H1 (cell line): ENCODE results near the gene DYNLT2B. TPM values are rescaled to one million over a fixed set of nuclear protein-coding genes. Genes with fewer than 3 reads are reported as not detected.

Experiments used
- EP300 ChIP-seq, 2 experiments: IDR thresholded peaks; 1 replicate in 1 of 2; 2 replicates in 1 of 2; pipeline ENCODE4 v1.6.1; 2011 to 2012; ENCODE audit warnings: low read depth in 2 of 2, low read length in 2 of 2, mild to moderate bottlenecking in 2 of 2, borderline replicate concordance in 1 of 2, inconsistent platforms in 1 of 2, moderate library complexity in 1 of 2
- HDAC2 ChIP-seq, 2 experiments: fragments of 300-600 bp in 1 of 2; sonication (generic) in 1 of 2; IDR thresholded peaks; 2 replicates each; pipeline ENCODE4 v1.6.1; 2011 to 2012; ENCODE audit warnings: low read depth in 2 of 2, low read length in 2 of 2, mild to moderate bottlenecking in 2 of 2, moderate library complexity in 2 of 2, borderline replicate concordance in 1 of 2, inconsistent platforms in 1 of 2
- KDM1A ChIP-seq: fragments of 200-600, 300-600 bp; sonication (generic); IDR thresholded peaks from 2 replicates; pipeline ENCODE4 v1.7.1; 2016; ENCODE audit warnings: mild to moderate bottlenecking, low read length, borderline replicate concordance
- PHF8 ChIP-seq: fragments of 200-600 bp; sonication (generic); conservative IDR thresholded peaks from 2 replicates; pipeline ENCODE4 v1.7.1; 2012; ENCODE audit warnings: low read depth, mild to moderate bottlenecking, inconsistent platforms, low read length, moderate library complexity
- RBBP5 ChIP-seq: IDR thresholded peaks from 2 replicates; pipeline ENCODE4 v1.7.1; 2012; ENCODE audit warnings: low read depth, mild to moderate bottlenecking, inconsistent platforms, low read length, moderate library complexity, borderline replicate concordance
- RFX5 ChIP-seq: IDR thresholded peaks from 2 replicates; pipeline ENCODE4 v1.6.1; 2011; ENCODE audit warnings: low read depth, low read length, improper control_type of control experiment, borderline replicate concordance
- RXRA ChIP-seq: IDR thresholded peaks from 2 replicates; pipeline ENCODE4 v1.6.1; 2011; ENCODE audit warnings: low read depth, mild to moderate bottlenecking, low read length, moderate library complexity; ENCODE audit not compliant: insufficient read depth
- SAP30 ChIP-seq: fragments of 300-600 bp; sonication (generic); IDR thresholded peaks from 2 replicates; pipeline ENCODE4 v1.7.1; 2012; ENCODE audit warnings: low read length, moderate library complexity, mild to moderate bottlenecking, inconsistent platforms; ENCODE audit not compliant: insufficient read depth, insufficient replicate concordance
- SIX5 ChIP-seq: IDR thresholded peaks from 2 replicates; pipeline ENCODE4 v1.6.1; 2011; ENCODE audit warnings: mild to moderate bottlenecking, low read depth, low read length
- SP1 ChIP-seq: IDR thresholded peaks from 2 replicates; pipeline ENCODE4 v1.6.1; 2011; ENCODE audit warnings: low read depth, low read length
- TAF7 ChIP-seq: optimal IDR thresholded peaks from 2 replicates; pipeline ENCODE3; 2011; ENCODE audit warnings: low read depth, mild to moderate bottlenecking, inconsistent platforms, low read length, moderate library complexity, borderline replicate concordance
- polyA plus RNA-seq, 7 experiments: library from polyadenylated mRNA; depleted of rRNA in 3 of 7; stranded (reverse) in 5 of 7; unstranded in 2 of 7; fragments of >200 nt in 5 of 7; fragments of 200-250 nt in 2 of 7; gene quantifications; 1 replicate in 5 of 7; 2 replicates in 1 of 7; 4 replicates in 1 of 7; pipeline versions ENCODE4 v1.2.1 to v1.2.3, GENCODE V29; 2011 to 2013; ENCODE audit warnings: missing spikeins in 2 of 7, mixed read lengths in 2 of 7
- total RNA-seq: library from RNA; stranded (reverse); fragmentation: NEBNext Ultra II Directional; extraction: Animal tissue kit (Norgen Biotek cat#: 25700); gene quantifications from 2 replicates; pipeline ENCODE4 v1.2.1, GENCODE V29; 2021
- TF ChIP-seq, protein P1 (sequence below): IDR thresholded peaks from 2 replicates; pipeline ENCODE4 v1.6.1; 2012; ENCODE audit warnings: low read length, inconsistent platforms

Gene DYNLT2B
- total and polyA plus RNA-seq, 2 of the 8 experiments (the other 6 are each of a cell fraction or from before 2014, with no cell fraction given) = 10.9 to 22.2 TPM

DNA sequence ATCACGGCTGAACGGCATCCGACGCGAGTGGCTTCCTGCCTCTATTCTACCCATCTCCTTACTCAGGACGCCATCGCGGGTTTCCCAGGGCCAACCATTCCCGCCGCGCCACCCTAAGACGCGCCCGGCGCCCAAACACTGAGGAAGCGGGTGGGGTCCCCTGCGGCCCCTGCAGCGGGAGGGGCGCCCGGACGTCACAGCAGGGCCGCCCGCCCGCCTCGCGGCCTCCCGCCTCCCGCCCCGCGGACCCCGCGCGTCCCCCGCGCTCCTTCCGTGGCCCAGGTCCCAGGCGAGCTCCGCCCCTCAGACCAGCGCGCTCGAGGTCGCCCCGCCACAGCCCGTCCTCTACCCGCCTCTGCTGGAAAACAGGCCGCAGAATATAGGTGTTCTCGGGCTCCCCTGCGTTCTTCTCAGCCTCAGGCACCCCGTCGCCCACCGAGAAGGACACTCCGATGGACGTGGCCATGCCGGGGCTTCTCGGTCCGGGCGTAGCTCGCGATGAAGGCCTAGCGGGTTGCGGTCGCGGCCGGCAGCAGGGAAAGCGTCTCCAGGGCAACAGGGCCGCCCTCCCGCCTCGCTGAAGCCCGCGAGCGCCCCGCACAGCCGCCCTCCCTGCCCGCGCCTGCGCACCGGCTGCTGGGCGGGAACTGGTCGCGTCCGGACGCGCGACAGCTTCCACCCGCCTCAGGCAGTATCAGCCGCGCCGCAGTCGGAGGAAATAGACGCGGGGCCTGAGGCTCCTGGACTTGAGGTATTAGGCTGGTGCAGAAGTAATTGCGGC, at the start of gene DYNLT2B (continued):
- TF ChIP-seq RXRA (no peak), SAP30 (no peak), RBBP5 (no peak; the same call in 1 of the 2 replicates), PHF8 (peak; percentile 48), HDAC2 (IDR thresholded peaks at IDR 0.05; ENCODE audit: borderline replicate concordance in 1 of 2, low read depth in 2 of 2, low read length in 2 of 2) (no peak; a peak in 1 of 4 replicates), SIX5 (no peak), RFX5 (no peak), TAF7 (no peak), EP300 (IDR thresholded peaks at IDR 0.05; ENCODE audit: borderline replicate concordance in 1 of 2, low read depth in 2 of 2, low read length in 2 of 2) (no peak), KDM1A (no peak), SP1 (no peak)
- TF ChIP-seq, protein P1, sequence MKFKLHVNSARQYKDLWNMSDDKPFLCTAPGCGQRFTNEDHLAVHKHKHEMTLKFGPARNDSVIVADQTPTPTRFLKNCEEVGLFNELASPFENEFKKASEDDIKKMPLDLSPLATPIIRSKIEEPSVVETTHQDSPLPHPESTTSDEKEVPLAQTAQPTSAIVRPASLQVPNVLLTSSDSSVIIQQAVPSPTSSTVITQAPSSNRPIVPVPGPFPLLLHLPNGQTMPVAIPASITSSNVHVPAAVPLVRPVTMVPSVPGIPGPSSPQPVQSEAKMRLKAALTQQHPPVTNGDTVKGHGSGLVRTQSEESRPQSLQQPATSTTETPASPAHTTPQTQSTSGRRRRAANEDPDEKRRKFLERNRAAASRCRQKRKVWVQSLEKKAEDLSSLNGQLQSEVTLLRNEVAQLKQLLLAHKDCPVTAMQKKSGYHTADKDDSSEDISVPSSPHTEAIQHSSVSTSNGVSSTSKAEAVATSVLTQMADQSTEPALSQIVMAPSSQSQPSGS = no peak
